ENCODE results near the gene MAP3K6.

MAP3K6 gene

DNA sequence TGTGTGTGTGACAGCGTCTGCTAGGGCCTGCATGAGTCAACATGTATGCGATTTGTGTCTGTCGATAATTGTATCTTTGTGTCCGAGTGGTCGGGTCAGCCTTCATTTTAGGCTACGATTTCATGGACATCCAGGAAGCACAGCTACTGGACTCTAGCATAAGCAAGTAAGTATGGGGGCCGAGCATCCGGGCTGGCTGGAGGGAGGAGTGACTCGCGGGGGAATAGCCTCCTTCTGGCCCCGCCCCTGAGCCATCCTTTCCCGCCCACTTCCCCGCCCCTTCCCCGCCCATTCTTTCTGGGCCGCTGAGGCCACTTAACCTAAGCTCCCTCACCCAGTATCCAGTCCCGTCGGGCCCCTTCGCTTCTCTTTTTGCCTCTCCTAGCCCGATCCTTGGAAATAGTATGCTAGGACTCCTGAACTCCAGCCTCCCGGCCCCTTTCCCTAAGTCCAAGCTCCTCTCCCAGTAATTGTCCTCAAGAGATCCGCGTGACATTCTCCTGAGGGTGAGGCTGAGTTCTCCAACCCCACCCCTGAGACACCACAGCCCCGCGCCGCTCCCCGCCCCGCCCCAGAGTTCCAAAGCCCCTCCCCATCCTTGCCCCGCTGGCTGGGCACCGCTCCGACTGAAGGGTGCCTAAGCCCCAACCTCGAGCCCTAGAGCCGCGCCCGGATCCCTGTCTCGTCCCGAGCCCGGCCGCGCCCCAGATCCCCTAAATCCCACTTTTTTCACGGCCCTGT lies 1.2 kb downstream of the MAP3K6 start:
- no peak overlapping the region for H3K14ac ChIP-seq (ENCODE audit: low read length)
- H4K91ac ChIP-seq (ENCODE audit: low read depth, low read length, poor library complexity): no peak overlapping the region
- no peak overlapping the region for H3K9ac ChIP-seq (ENCODE audit: low read depth, low read length, poor library complexity)
- H3K4me2 ChIP-seq (ENCODE audit: insufficient read depth, low read length, poor library complexity, severe bottlenecking): peak overlapping the region; percentile 94
- no peak overlapping the region for H3K4ac ChIP-seq (ENCODE audit: low read length)
- no peak overlapping the region for H2BK12ac ChIP-seq (ENCODE audit: low read length)
- H3K9me3 ChIP-seq (replicated peaks in 1 of 2; ENCODE audit: control insufficient read depth in 2 of 2, insufficient read depth in 1 of 2, low read depth in 1 of 2, low read length in 2 of 2): no peaks in the 10 kb centered on the region
- no peak overlapping the region for H2BK15ac ChIP-seq (ENCODE audit: low read length)
- H4K8ac ChIP-seq (ENCODE audit: low read depth, low read length): no peak overlapping the region
- H3K18ac ChIP-seq (ENCODE audit: low read length): peak overlapping the region; percentile 93
- H2BK120ac ChIP-seq (ENCODE audit: low read depth, low read length): no peak overlapping the region
- no peak overlapping the region for H3K23ac ChIP-seq (ENCODE audit: low read depth, low read length, poor library complexity)
- H3K27ac ChIP-seq (replicated peaks; ENCODE audit: low read length): peak overlapping the region; percentile 94
- peak; percentile 88 for DNase-seq (ENCODE audit: low spot score)
- H3K79me1 ChIP-seq (ENCODE audit: low read depth, low read length): no peaks in the 10 kb centered on the region
- H3K4me1 ChIP-seq (ENCODE audit: control insufficient read depth in 2 of 2, insufficient read depth in 1 of 2, low read depth in 1 of 2, low read length in 2 of 2): peaks cover 18 to 32% of the 10 kb centered on the region in 2 donors
- peak overlapping the region; percentile 71 to 83 for H3K4me3 ChIP-seq (ENCODE audit: low read length in 2 of 2)
- H2AK5ac ChIP-seq (ENCODE audit: low read depth, low read length): no peak overlapping the region
- peaks cover 0 to 27% of the 10 kb centered on the region in 2 donors for H3K36me3 ChIP-seq (replicated peaks in 1 of 2; ENCODE audit: control insufficient read depth in 2 of 2, insufficient read depth in 2 of 2, low read length in 2 of 2)
- peaks cover 2 to 15% (median 3%) of the 10 kb centered on the region in 3 experiments for H3K27me3 ChIP-seq (ENCODE audit: control insufficient read depth in 3 of 3, insufficient read depth in 3 of 3, low read depth in 1 of 3, low read length in 3 of 3)
- no CpG with 5 or more reads among the region's 40 CpGs for WGBS, 2 donors (ENCODE audit: extremely low coverage in 2 of 2, insufficient read length in 2 of 2, insufficient replicate concordance in 1 of 2)
- peak overlapping the region; percentile 99 for H2AFZ ChIP-seq (ENCODE audit: low read length)
- H2BK5ac ChIP-seq (ENCODE audit: low read length): peak overlapping the region; percentile 2

DNA sequence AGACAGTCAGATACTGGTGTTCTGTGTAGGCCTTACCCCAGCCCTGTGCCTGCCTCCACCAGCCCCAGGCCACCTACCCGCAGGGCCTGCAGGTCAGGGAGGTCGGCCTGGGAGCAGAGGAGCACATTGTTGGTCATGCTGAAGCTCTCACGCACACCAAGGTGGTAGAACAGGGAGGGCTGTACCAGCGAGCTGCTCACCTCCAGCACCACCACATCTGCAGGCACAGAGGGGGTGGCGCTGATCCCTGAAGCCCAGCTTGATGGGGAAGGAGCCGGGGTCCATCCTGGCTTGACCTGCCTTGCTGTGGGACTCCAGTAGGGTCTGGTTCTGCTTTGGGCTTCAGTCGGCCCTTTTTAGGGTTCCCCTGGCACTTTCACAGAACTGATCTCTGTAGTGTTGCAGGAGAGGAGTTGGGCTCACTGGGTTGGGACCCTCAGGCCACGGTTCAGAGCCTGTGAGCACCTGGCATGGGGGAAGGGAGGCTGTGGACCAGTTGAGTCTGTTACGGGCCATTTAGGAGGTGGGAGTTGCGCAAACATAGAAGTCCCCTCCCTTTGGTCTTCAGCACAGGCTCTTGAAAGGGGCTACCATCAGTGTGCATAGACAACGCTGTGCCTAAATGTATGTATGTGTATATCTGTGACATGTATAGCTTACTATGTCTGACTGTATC lies 1.9 kb downstream of the MAP3K6 start:
- H3K4me1 ChIP-seq (ENCODE audit: control insufficient read depth in 2 of 2, insufficient read depth in 1 of 2, low read depth in 1 of 2, low read length in 2 of 2): peaks cover 18 to 35% of the 10 kb centered on the region in 2 donors

DNA sequence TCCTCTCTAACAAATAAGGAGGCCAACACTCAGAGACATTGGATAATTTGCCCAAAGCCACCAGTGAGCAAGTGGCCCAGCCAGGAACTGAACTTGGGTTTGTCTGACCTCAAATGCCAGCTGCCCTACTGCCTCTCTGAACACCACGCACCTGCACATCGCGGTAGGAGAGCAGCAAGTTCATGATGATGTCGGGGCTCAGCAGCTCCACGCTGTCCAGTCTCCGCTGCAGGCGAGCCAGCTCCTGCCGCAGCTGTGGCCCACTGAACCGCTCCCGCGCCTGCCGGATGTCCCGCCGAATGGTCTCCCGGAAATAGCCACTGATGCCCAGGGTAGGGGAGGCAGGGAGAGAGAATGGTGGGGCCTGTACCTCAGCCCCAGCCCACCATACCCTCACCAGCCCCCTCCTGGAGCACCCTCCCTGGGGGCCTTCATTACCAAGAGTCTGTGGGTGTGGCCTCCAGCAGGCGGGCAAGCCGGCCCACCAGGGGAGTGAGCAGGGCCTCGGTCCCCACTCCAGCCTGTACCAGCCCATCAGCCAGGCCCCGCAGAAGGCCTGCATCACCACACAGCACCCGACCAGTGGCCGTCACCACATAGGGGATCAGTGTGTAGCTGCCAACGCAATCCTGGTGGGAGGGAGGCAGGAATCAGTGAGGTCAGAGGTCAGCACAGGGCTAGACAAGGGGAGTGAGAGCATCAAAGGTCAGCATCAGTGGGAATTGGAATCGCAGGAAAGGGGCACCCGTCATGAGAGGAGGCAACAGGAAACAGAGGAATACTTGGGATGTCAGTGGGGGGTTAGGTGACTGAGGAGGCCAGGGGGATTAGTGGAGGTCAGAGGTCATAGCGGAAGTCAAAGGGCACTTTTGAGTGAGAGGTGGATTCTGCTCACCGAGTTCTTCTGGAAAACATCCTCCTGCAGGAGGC lies 2.7 kb downstream of the MAP3K6 start:
- Histone ChIP-seq H3K18ac (ENCODE audit: low read length) (peak overlapping the region; percentile 84), H3K4me1 (ENCODE audit: control insufficient read depth in 2 of 2, insufficient read depth in 1 of 2, low read depth in 1 of 2, low read length in 2 of 2) (peaks cover 18 to 36% of the 10 kb centered on the region in 2 donors), H3K79me1 (ENCODE audit: low read depth, low read length) (no peaks in the 10 kb centered on the region), H3K4ac (ENCODE audit: low read length) (no peak overlapping the region), H2BK5ac (ENCODE audit: low read length) (peak overlapping the region; percentile 76), H3K14ac (ENCODE audit: low read length) (peak overlapping the region; percentile 17), H4K8ac (ENCODE audit: low read depth, low read length) (no peak overlapping the region), H3K27me3 (ENCODE audit: control insufficient read depth in 3 of 3, insufficient read depth in 3 of 3, low read depth in 1 of 3, low read length in 3 of 3) (peaks cover 0 to 28% (median 9%) of the 10 kb centered on the region in 3 experiments), H2AFZ (ENCODE audit: low read length) (no peak overlapping the region), H2BK15ac (ENCODE audit: low read length) (peak overlapping the region; percentile 71), H3K23ac (ENCODE audit: low read depth, low read length, poor library complexity) (peak overlapping the region; percentile 37), H2AK5ac (ENCODE audit: low read depth, low read length) (peak overlapping the region; percentile 78), H2BK120ac (ENCODE audit: low read depth, low read length) (no peak overlapping the region), H3K27ac (replicated peaks; ENCODE audit: low read length) (peak overlapping the region; percentile 84), H3K4me3 (ENCODE audit: low read length in 2 of 2) (no peak overlapping the region), H3K36me3 (replicated peaks in 1 of 2; ENCODE audit: control insufficient read depth in 2 of 2, insufficient read depth in 2 of 2, low read length in 2 of 2) (peaks cover 0 to 38% of the 10 kb centered on the region in 2 donors), H3K9me3 (replicated peaks in 1 of 2; ENCODE audit: control insufficient read depth in 2 of 2, insufficient read depth in 1 of 2, low read depth in 1 of 2, low read length in 2 of 2) (no peaks in the 10 kb centered on the region), H4K91ac (ENCODE audit: low read depth, low read length, poor library complexity) (no peak overlapping the region), H3K9ac (ENCODE audit: low read depth, low read length, poor library complexity) (peak overlapping the region; percentile 46), H2BK12ac (ENCODE audit: low read length) (peak overlapping the region; percentile 82), H3K4me2 (ENCODE audit: insufficient read depth, low read length, poor library complexity, severe bottlenecking) (no peak overlapping the region)
- whole genome bisulfite sequencing, 2 donors (ENCODE audit: extremely low coverage in 2 of 2, insufficient read length in 2 of 2, insufficient replicate concordance in 1 of 2): no CpG with 5 or more reads among the region's 26 CpGs
- DNase-seq (ENCODE audit: low spot score): peak; percentile 83

More for the DNA sequence above, 1.9 kb downstream of the MAP3K6 start:
- Histone ChIP-seq H3K14ac (ENCODE audit: low read length) (peak overlapping the region; percentile 17), H2BK15ac (ENCODE audit: low read length) (peak overlapping the region; percentile 24), H2BK12ac (ENCODE audit: low read length) (peak overlapping the region; percentile 70), H4K8ac (ENCODE audit: low read depth, low read length) (no peak overlapping the region), H3K4me2 (ENCODE audit: insufficient read depth, low read length, poor library complexity, severe bottlenecking) (peak overlapping the region; percentile 28), H3K9me3 (replicated peaks in 1 of 2; ENCODE audit: control insufficient read depth in 2 of 2, insufficient read depth in 1 of 2, low read depth in 1 of 2, low read length in 2 of 2) (no peaks in the 10 kb centered on the region), H2BK120ac (ENCODE audit: low read depth, low read length) (peak overlapping the region; percentile 34), H3K79me1 (ENCODE audit: low read depth, low read length) (no peaks in the 10 kb centered on the region), H4K91ac (ENCODE audit: low read depth, low read length, poor library complexity) (no peak overlapping the region), H3K27me3 (ENCODE audit: control insufficient read depth in 3 of 3, insufficient read depth in 3 of 3, low read depth in 1 of 3, low read length in 3 of 3) (peaks cover 0 to 20% (median 6%) of the 10 kb centered on the region in 3 experiments), H2BK5ac (ENCODE audit: low read length) (no peak overlapping the region), H3K36me3 (replicated peaks in 1 of 2; ENCODE audit: control insufficient read depth in 2 of 2, insufficient read depth in 2 of 2, low read length in 2 of 2) (peaks cover 0 to 30% of the 10 kb centered on the region in 2 donors), H2AFZ (ENCODE audit: low read length) (peak overlapping the region; percentile 99), H2AK5ac (ENCODE audit: low read depth, low read length) (peak overlapping the region; percentile 77), H3K18ac (ENCODE audit: low read length) (peak overlapping the region; percentile 84), H3K27ac (replicated peaks; ENCODE audit: low read length) (peak overlapping the region; percentile 84), H3K4me3 (ENCODE audit: low read length in 2 of 2) (peak overlapping the region; percentile 37 to 71), H3K9ac (ENCODE audit: low read depth, low read length, poor library complexity) (peak overlapping the region; percentile 46), H3K4ac (ENCODE audit: low read length) (no peak overlapping the region), H3K23ac (ENCODE audit: low read depth, low read length, poor library complexity) (no peak overlapping the region)
- no CpG with 5 or more reads among the region's 11 CpGs for WGBS, 2 donors (ENCODE audit: extremely low coverage in 2 of 2, insufficient read length in 2 of 2, insufficient replicate concordance in 1 of 2)
- DNase-seq (ENCODE audit: low spot score): no peak

Data from neuronal stem cell (in vitro differentiated cells).